WTC11 (cell line): ENCODE data around the gene ARHGAP22. TPM values are rescaled to one million over a fixed set of nuclear protein-coding genes. Genes with fewer than 3 reads are reported as not detected.

Source experiments
- ATAC-seq: fragments of 200-7000 bp; cut with Tn5 transposase; 2 replicates; pipeline ENCODE4 v1.10.0; 2021; ENCODE audit warnings: mild to moderate bottlenecking, moderate library complexity
- CTCF ChIA-PET: fragments of 300-600 bp; sonication (Branson Sonifier 250); formaldehyde crosslinking; loops from one replicate; lab custom pipeline; 2021; ENCODE audit warnings: antibody characterized with exemption; lab: Charles Lee
- POLR2A ChIA-PET: fragments of 350-600 bp; sonication (Branson Sonifier 250); formaldehyde crosslinking; loops from one replicate; lab custom pipeline; 2021; ENCODE audit warnings: antibody characterized with exemption; lab: Charles Lee
- DNase-seq: peaks from one replicate; pipeline ENCODE4 v3.0.0; 2021; ENCODE audit warnings: low spot score
- H3K27ac Mint-ChIP-seq: 2 replicates; pipeline ENCODE4 v1.8.0; 2021; ENCODE audit warnings: mixed read lengths
- H3K27me3 Mint-ChIP-seq: 2 replicates; pipeline ENCODE4 v1.8.0; 2021; ENCODE audit warnings: low read depth, mild to moderate bottlenecking, moderate library complexity, mixed read lengths
- H3K36me3 Mint-ChIP-seq: 2 replicates; pipeline ENCODE4 v1.8.0; 2021; ENCODE audit warnings: mixed read lengths
- H3K4me1 Mint-ChIP-seq: 2 replicates; pipeline ENCODE4 v1.8.0; 2022; ENCODE audit warnings: mixed read lengths
- H3K4me3 Mint-ChIP-seq: 2 replicates; pipeline ENCODE4 v1.8.0; 2021; ENCODE audit warnings: mild to moderate bottlenecking, moderate library complexity, mixed read lengths
- H3K9me3 Mint-ChIP-seq: 2 replicates; pipeline ENCODE4 v1.8.0; 2021; ENCODE audit warnings: mixed read lengths
- ARID4B ChIP-seq: sonication (generic); formaldehyde crosslinking; IDR thresholded peaks from 2 replicates; pipeline ENCODE4 v1.8.0; 2023; ENCODE audit warnings: missing genetic modification reagents, mild to moderate bottlenecking, borderline replicate concordance
- CTCF ChIP-seq: fragments of 200-600 bp; IDR thresholded peaks from 2 replicates; pipeline ENCODE4 v1.8.0; 2022; ENCODE audit warnings: antibody characterized with exemption
- E2F4 ChIP-seq: sonication (generic); formaldehyde crosslinking; IDR thresholded peaks from 2 replicates; pipeline ENCODE4 v1.8.1; 2022; ENCODE audit warnings: low read depth, mild to moderate bottlenecking, moderate library complexity, missing genetic modification reagents, borderline replicate concordance
- FOXK1 ChIP-seq: sonication (generic); formaldehyde crosslinking; IDR thresholded peaks from 2 replicates; pipeline ENCODE4 v1.8.0; 2022; ENCODE audit warnings: mild to moderate bottlenecking, moderate library complexity, missing genetic modification reagents
- GTF2I ChIP-seq: fragments of 250-450 bp; sonication (Bioruptor Pico); conservative IDR thresholded peaks from 2 replicates; pipeline ENCODE4 v1.4.0; 2021; ENCODE audit warnings: mild to moderate bottlenecking
- HMGXB4 ChIP-seq: sonication (generic); formaldehyde crosslinking; IDR thresholded peaks from 2 replicates; pipeline ENCODE4 v1.8.1; 2023; ENCODE audit warnings: mild to moderate bottlenecking, moderate library complexity, missing genetic modification reagents
- IRF1 ChIP-seq: sonication (generic); formaldehyde crosslinking; IDR thresholded peaks from 2 replicates; pipeline ENCODE4 v1.8.0; 2023; ENCODE audit warnings: missing genetic modification reagents
- JAZF1 ChIP-seq: fragments of 250-450 bp; sonication (Bioruptor Pico); IDR thresholded peaks from 2 replicates; pipeline ENCODE4 v1.9.0; 2021; ENCODE audit warnings: moderate library complexity, mild to moderate bottlenecking, inconsistent platforms
- MAX ChIP-seq: sonication (generic); formaldehyde crosslinking; IDR thresholded peaks from 2 replicates; pipeline ENCODE4 v1.8.0; 2022; ENCODE audit warnings: mild to moderate bottlenecking, missing genetic modification reagents
- MXD4 ChIP-seq: fragments of 250-450 bp; sonication (Bioruptor Pico); IDR thresholded peaks from 2 replicates; pipeline ENCODE4 v1.8.0; 2021; ENCODE audit warnings: mild to moderate bottlenecking, moderate library complexity, borderline replicate concordance
- PRDM15 ChIP-seq: sonication (generic); formaldehyde crosslinking; IDR thresholded peaks from 2 replicates; pipeline ENCODE4 v1.8.0; 2022; ENCODE audit warnings: missing genetic modification reagents
- RORB ChIP-seq: fragments of 250-450 bp; sonication (Bioruptor Pico); IDR thresholded peaks from 2 replicates; pipeline ENCODE4 v1.9.0; 2021; ENCODE audit warnings: mild to moderate bottlenecking
- TP53 ChIP-seq: sonication (generic); formaldehyde crosslinking; IDR thresholded peaks from 2 replicates; pipeline ENCODE4 v1.8.1; 2023; ENCODE audit warnings: mild to moderate bottlenecking, missing genetic modification reagents
- ZSCAN18 ChIP-seq: fragments of 250-450 bp; sonication (Bioruptor Pico); IDR thresholded peaks from 2 replicates; pipeline ENCODE4 v2.1.2; 2022; ENCODE audit warnings: mild to moderate bottlenecking, moderate library complexity
- total RNA-seq: library from RNA; stranded (reverse); gene quantifications from 3 replicates; pipeline ENCODE4 v1.2.3, GENCODE V29; 2021
- TF ChIP-seq, protein P1 (sequence below): sonication (generic); formaldehyde crosslinking; IDR thresholded peaks from 2 replicates; pipeline ENCODE4 v1.8.1; 2022; ENCODE audit warnings: missing genetic modification reagents, borderline replicate concordance

ARHGAP22 gene
- total RNA-seq, 1 experiment from 2014 or later: 8.6 TPM

DNA sequence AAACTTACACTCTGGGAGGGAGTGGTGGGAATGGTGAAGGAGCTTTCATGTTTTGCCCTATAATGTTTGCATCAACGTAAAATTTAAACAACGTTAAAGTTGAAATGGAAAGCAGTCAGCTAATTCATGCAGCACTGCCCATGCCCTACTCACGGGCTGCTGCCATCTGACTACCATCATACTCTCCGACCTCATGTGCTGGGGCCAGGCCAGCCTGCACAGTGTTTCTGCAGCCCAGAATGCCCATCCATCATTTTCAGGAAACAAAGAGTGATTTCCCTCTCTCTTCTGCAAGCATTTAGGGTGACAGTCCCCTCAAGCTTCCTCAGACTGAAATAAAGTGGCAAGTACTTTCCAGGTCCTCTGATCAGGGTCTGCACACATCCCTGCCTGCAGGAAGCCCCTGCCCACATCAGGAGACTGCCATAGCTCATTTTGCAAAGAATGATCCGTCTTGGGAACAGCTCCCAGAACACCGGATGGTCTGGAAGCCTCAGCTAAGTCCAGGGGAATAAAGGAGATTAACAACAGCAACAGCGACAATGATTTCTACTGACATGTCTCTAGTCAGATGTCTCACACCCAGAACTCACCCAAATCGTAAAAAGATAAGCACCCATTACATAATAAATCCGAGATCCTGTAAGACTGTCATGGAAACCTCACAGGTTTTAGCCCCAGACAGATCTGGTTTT, 40.3 kb downstream of the ARHGAP22 start:
- DNase-seq (no peak), ATAC-seq (no peak)
- POLR2A ChIA-PET: no interaction called here
- Mint-ChIP-seq H3K9me3 (no peaks in the 10 kb centered on the region), H3K27me3 (no peaks in the 10 kb centered on the region), H3K4me3 (no peak overlapping the region), H3K27ac (no peak overlapping the region), H3K4me1 (no peaks in the 10 kb centered on the region), H3K36me3 (no peaks in the 10 kb centered on the region)
- CTCF ChIA-PET: interaction anchor here (1.1 to 1.8 kb wide), 2 partner anchors 13 to 92 kb away, joined by 4 to 7 read pairs; no protein-coding TSS in a partner anchor
- TF ChIP-seq GTF2I (CRISPR knock-in tag): no peak
- no peak for TF ChIP-seq IRF1 (CRISPR knock-in tag)
- TF ChIP-seq RORB (CRISPR knock-in tag): no peak
- TF ChIP-seq JAZF1 (CRISPR knock-in tag): no peak
- TF ChIP-seq HMGXB4: no peak
- no peak for TF ChIP-seq ZSCAN18 (CRISPR knock-in tag)
- no peak for TF ChIP-seq MXD4 (CRISPR knock-in tag)
- no peak for TF ChIP-seq TP53
- TF ChIP-seq E2F4 (CRISPR knock-in tag): no peak
- TF ChIP-seq FOXK1: no peak
- TF ChIP-seq ARID4B (CRISPR knock-in tag): no peak

GRCh38 chr10:48557511-48558123, 47.3 kb downstream of the ARHGAP22 start:
- ChIA-PET CTCF (interaction anchor here (0.7 to 15.9 kb wide), 4 partner anchors 22 to 99 kb away, joined by 3 to 268 read pairs (median 6); no protein-coding TSS in a partner anchor), POLR2A (no interaction called here)
- Mint-ChIP-seq H3K27me3 (no peaks in the 10 kb centered on the region), H3K9me3 (no peaks in the 10 kb centered on the region), H3K27ac (no peak overlapping the region), H3K4me3 (no peak overlapping the region), H3K36me3 (no peaks in the 10 kb centered on the region), H3K4me1 (peaks cover 2% of the 10 kb centered on the region; the same call in 1 of the 2 replicates)
- no peak for DNase-seq
- ATAC-seq: no peak
- TF ChIP-seq, protein P1, sequence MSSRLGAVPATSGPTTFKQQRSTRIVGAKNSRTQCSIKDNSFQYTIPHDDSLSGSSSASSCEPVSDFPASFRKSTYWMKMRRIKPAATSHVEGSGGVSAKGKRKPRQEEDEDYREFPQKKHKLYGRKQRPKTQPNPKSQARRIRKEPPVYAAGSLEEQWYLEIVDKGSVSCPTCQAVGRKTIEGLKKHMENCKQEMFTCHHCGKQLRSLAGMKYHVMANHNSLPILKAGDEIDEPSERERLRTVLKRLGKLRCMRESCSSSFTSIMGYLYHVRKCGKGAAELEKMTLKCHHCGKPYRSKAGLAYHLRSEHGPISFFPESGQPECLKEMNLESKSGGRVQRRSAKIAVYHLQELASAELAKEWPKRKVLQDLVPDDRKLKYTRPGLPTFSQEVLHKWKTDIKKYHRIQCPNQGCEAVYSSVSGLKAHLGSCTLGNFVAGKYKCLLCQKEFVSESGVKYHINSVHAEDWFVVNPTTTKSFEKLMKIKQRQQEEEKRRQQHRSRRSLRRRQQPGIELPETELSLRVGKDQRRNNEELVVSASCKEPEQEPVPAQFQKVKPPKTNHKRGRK (CRISPR knock-in tag): no peak
- TF ChIP-seq PRDM15 (CRISPR knock-in tag): no peak
- TF ChIP-seq CTCF: no peak
- TF ChIP-seq MAX (CRISPR knock-in tag): no peak
